ENCODE data around the gene SDHAF3.

- no peak for TF ChIP-seq POLR2AphosphoS5 (IDR thresholded peaks at IDR 0.05; ENCODE audit: low read depth, low read length)
- no peak for TF ChIP-seq REST (IDR thresholded peaks at IDR 0.05; ENCODE audit: insufficient read depth in 1 of 2, low read depth in 2 of 2, low read length in 2 of 2)
- TF ChIP-seq FOXP2 (optimal IDR thresholded peaks at IDR 0.05; ENCODE audit: borderline replicate concordance, extremely low read depth, extremely low read length, insufficient read depth): no peak
- no peak for TF ChIP-seq TAF1 (IDR thresholded peaks at IDR 0.05; ENCODE audit: borderline replicate concordance, insufficient read depth, low read length)
- TF ChIP-seq SIN3A (IDR thresholded peaks at IDR 0.05; ENCODE audit: borderline replicate concordance, insufficient read depth, low read length): no peak
Measured at GRCh38 chr7:97094284-97094930, 23.1 kb upstream of the SDHAF3 start.
